Peyer's patch (tissue), 4 donors: Measurements from ENCODE around the gene SLF2.

ENCODE experiments used
- CTCF ChIP-seq, 6 experiments: fragments of 450-650 bp in 4 of 6; fragments of 200-600 bp in 2 of 6; sonication (generic) in 1 of 6; IDR thresholded peaks; one replicate each; pipeline ENCODE4 v1.5.1; 2017 to 2019; ENCODE audit warnings: antibody characterized with exemption in 6 of 6, mild to moderate bottlenecking in 3 of 6, moderate library complexity in 1 of 6
- POLR2A ChIP-seq, 2 donors: fragments of 450-650 bp; IDR thresholded peaks; one replicate each; pipeline ENCODE4 v1.5.1; 2017; ENCODE audit warnings: antibody characterized with exemption in 2 of 2, mild to moderate bottlenecking in 2 of 2, moderate library complexity in 2 of 2

GRCh38 chr10:101002456-101002855 is 89.7 kb downstream of the SLF2 start:
- TF ChIP-seq POLR2A (IDR thresholded peaks at IDR 0.05) = no peak
- TF ChIP-seq CTCF (IDR thresholded peaks at IDR 0.05) = no peak
